CD14-positive monocyte (primary cell): ENCODE data around the gene PRKACG. TPM values are rescaled to one million over a fixed set of nuclear protein-coding genes. Genes with fewer than 3 reads are reported as not detected.
A peak's percentile ranks its signal among the peaks of the same experiment; 100 is the strongest.

Experiments
- DNase-seq, 3 donors: peaks; one replicate each; pipeline ENCODE4 v3.0.0-alpha.2; 2011 to 2022
- H2AFZ ChIP-seq: 2 replicates; pipeline ENCODE4 v1.6.0; 2012; ENCODE audit warnings: mild to moderate bottlenecking, low read depth, low read length, inconsistent platforms; ENCODE audit not compliant: insufficient read depth, poor library complexity, severe bottlenecking
- H3K27ac ChIP-seq, 2 donors: 1 replicate in 1 of 2; 2 replicates in 1 of 2; pipeline ENCODE4 v1.5.1; 2012 to 2013; ENCODE audit warnings: low read length in 2 of 2, control low read depth in 1 of 2, inconsistent platforms in 1 of 2, low read depth in 1 of 2, mild to moderate bottlenecking in 1 of 2
- H3K27me3 ChIP-seq, 2 donors: one replicate each; pipeline versions ENCODE4 v1.6.0 to v1.6.1; 2011 to 2013; ENCODE audit warnings: low read length in 2 of 2; ENCODE audit not compliant: control insufficient read depth in 2 of 2, insufficient read depth in 2 of 2
- H3K36me3 ChIP-seq, 2 donors: replicated peaks in 1 of 2; 1 replicate in 1 of 2; 2 replicates in 1 of 2; pipeline versions ENCODE4 v1.5.1 to v1.6.1; 2012 to 2013; ENCODE audit warnings: low read length in 2 of 2, control low read depth in 1 of 2, inconsistent platforms in 1 of 2, mild to moderate bottlenecking in 1 of 2; ENCODE audit not compliant: insufficient read depth in 2 of 2, control insufficient read depth in 1 of 2
- H3K4me1 ChIP-seq, 2 donors: 1 replicate in 1 of 2; 2 replicates in 1 of 2; pipeline versions ENCODE4 v1.5.1 to v1.6.1; 2012 to 2013; ENCODE audit warnings: low read length in 2 of 2, control low read depth in 1 of 2, inconsistent platforms in 1 of 2, mild to moderate bottlenecking in 1 of 2, moderate library complexity in 1 of 2; ENCODE audit not compliant: insufficient read depth in 2 of 2, control insufficient read depth in 1 of 2
- H3K4me2 ChIP-seq: replicated peaks from 2 replicates; pipeline ENCODE3; 2012; ENCODE audit warnings: low read length, moderate library complexity, mild to moderate bottlenecking; ENCODE audit not compliant: poor library complexity, severe bottlenecking; ENCODE audit errors: extremely low read depth
- H3K4me3 ChIP-seq, 3 experiments: fragments of 200-600 bp in 1 of 3; sonication (generic) in 1 of 3; replicated peaks in 1 of 3; 1 replicate in 2 of 3; 2 replicates in 1 of 3; pipeline ENCODE4 v1.5.1; 2011 to 2013; ENCODE audit warnings: low read length in 3 of 3, mild to moderate bottlenecking in 3 of 3, control low read depth in 2 of 3, low read depth in 2 of 3, inconsistent platforms in 1 of 3, moderate library complexity in 1 of 3
- H3K79me2 ChIP-seq: 2 replicates; pipeline ENCODE4 v1.6.0; 2012; ENCODE audit warnings: mild to moderate bottlenecking, control low read depth, inconsistent platforms, low read length, moderate library complexity; ENCODE audit not compliant: insufficient read depth
- H3K9ac ChIP-seq: 2 replicates; pipeline ENCODE4 v1.6.0; 2017; ENCODE audit warnings: low read length, mild to moderate bottlenecking; ENCODE audit not compliant: insufficient read depth, poor library complexity, severe bottlenecking
- H3K9me3 ChIP-seq, 2 donors: replicated peaks in 1 of 2; 1 replicate in 1 of 2; 2 replicates in 1 of 2; pipeline versions ENCODE4 v1.5.1 to v1.6.1; 2012 to 2013; ENCODE audit warnings: low read length in 2 of 2, control low read depth in 1 of 2; ENCODE audit not compliant: control insufficient read depth in 1 of 2, insufficient read depth in 1 of 2
- H4K20me1 ChIP-seq: 2 replicates; pipeline ENCODE4 v1.6.0; 2012; ENCODE audit warnings: mild to moderate bottlenecking, low read length, control low read depth, moderate library complexity; ENCODE audit not compliant: insufficient read depth
- H3K27ac Mint-ChIP-seq, 7 donors: one replicate each; pipeline ENCODE4 v1.8.0; 2020; ENCODE audit warnings: mild to moderate bottlenecking in 7 of 7, mixed read lengths in 7 of 7, moderate library complexity in 6 of 7, inconsistent platforms in 2 of 7
- H3K27me3 Mint-ChIP-seq, 3 donors: one replicate each; pipeline ENCODE4 v1.8.0; 2021 to 2022; ENCODE audit warnings: low read depth in 3 of 3, mild to moderate bottlenecking in 3 of 3, mixed read lengths in 3 of 3, moderate library complexity in 3 of 3, inconsistent platforms in 1 of 3
- H3K36me3 Mint-ChIP-seq, 2 donors: one replicate each; pipeline ENCODE4 v1.8.0; 2020; ENCODE audit warnings: mixed read lengths in 2 of 2, inconsistent platforms in 1 of 2, mild to moderate bottlenecking in 1 of 2
- H3K4me1 Mint-ChIP-seq: one replicate; pipeline ENCODE4 v1.8.0; 2020; ENCODE audit warnings: mild to moderate bottlenecking, mixed read lengths
- H3K4me3 Mint-ChIP-seq, 2 donors: one replicate each; pipeline ENCODE4 v1.8.0; 2020; ENCODE audit warnings: mild to moderate bottlenecking in 2 of 2, mixed read lengths in 2 of 2, moderate library complexity in 1 of 2
- H3K9me3 Mint-ChIP-seq, 7 donors: one replicate each; pipeline ENCODE4 v1.8.0; 2020 to 2022; ENCODE audit warnings: mixed read lengths in 7 of 7, mild to moderate bottlenecking in 6 of 7, moderate library complexity in 6 of 7, inconsistent platforms in 2 of 7
- CTCF ChIP-seq: fragments of 200-600 bp; IDR thresholded peaks from one replicate; pipeline ENCODE4 v1.8.0; 2022; ENCODE audit warnings: antibody characterized with exemption, mild to moderate bottlenecking
- WGBS: methylation state at CpG from one replicate; pipeline ENCODE4 v1.1.5; 2013; ENCODE audit warnings: missing lambda C conversion rate; ENCODE audit not compliant: insufficient coverage; 5-methylcytosine and 5-hydroxymethylcytosine counted together
- intact Hi-C, 2 donors: fragments of 100-400 bp; cut with micrococcal nuclease; formaldehyde crosslinking; loops; one replicate each; pipeline versions ENCODE4 v1.15.0 to v1.15.1; 2023
- polyA plus RNA-seq, 3 donors: library from polyadenylated mRNA; depleted of rRNA in 1 of 3; unstranded in 2 of 3; stranded (reverse) in 1 of 3; fragments of 300-500 nt in 2 of 3; fragments of >200 nt in 1 of 3; fragmentation: Illumina TruSeq in 2 of 3; gene quantifications; 1 replicate in 2 of 3; 2 replicates in 1 of 3; pipeline ENCODE4 v1.2.3, GENCODE V29; 2012 to 2021

PRKACG gene
- polyA plus RNA-seq, 3 donors, result not detected

- no peaks in the 10 kb centered on the region for H3K36me3 ChIP-seq
- Mint-ChIP-seq H3K27ac (no peak overlapping the region), H3K4me3 (no peak overlapping the region), H3K9me3 (no peaks in the 10 kb centered on the region), H3K36me3 (peaks cover 0 to 4% of the 10 kb centered on the region in 2 donors), H3K4me1 (peaks cover 53% of the 10 kb centered on the region), H3K27me3 (no peaks in the 10 kb centered on the region)
- H2AFZ ChIP-seq, result no peak overlapping the region
- TF ChIP-seq CTCF, result no peak
- no peaks in the 10 kb centered on the region for H3K79me2 ChIP-seq
- intact Hi-C loops, result no loop called here
- H4K20me1 ChIP-seq, result no peaks in the 10 kb centered on the region
- H3K4me1 ChIP-seq, result peaks cover 32 to 33% of the 10 kb centered on the region in 2 donors
- H3K4me3 ChIP-seq, result no peak overlapping the region
- DNase-seq, result no peak
- no peaks in the 10 kb centered on the region for H3K27me3 ChIP-seq
- H3K9me3 ChIP-seq, result no peaks in the 10 kb centered on the region
- no peak overlapping the region for H3K9ac ChIP-seq
- no peak overlapping the region for H3K27ac ChIP-seq
- no peak overlapping the region for H3K4me2 ChIP-seq
- WGBS, result 68% methylated on average over 2 of the region's 3 CpGs
These were observed 30.1 kb downstream of the PRKACG start for GRCh38 chr9:68983522-68984424.

GRCh38 chr9:68983008-68983411 is 30.9 kb downstream of the PRKACG start:
- TF ChIP-seq CTCF, result no peak
- no peaks in the 10 kb centered on the region for H3K27me3 ChIP-seq
- no peaks in the 10 kb centered on the region for H3K36me3 ChIP-seq
- H3K27ac Mint-ChIP-seq, result peak overlapping the region in 1 of 7 donors; percentile 35
- no peak overlapping the region for H2AFZ ChIP-seq
- peaks cover 61% of the 10 kb centered on the region for H3K4me1 Mint-ChIP-seq
- H3K9me3 ChIP-seq, result no peaks in the 10 kb centered on the region
- no peaks in the 10 kb centered on the region for H3K79me2 ChIP-seq
- peaks cover 40% of the 10 kb centered on the region in 2 donors for H3K4me1 ChIP-seq
- H3K4me3 ChIP-seq, result no peak overlapping the region
- no peaks in the 10 kb centered on the region for H3K9me3 Mint-ChIP-seq
- no peak overlapping the region for H3K4me3 Mint-ChIP-seq
- peaks cover 0 to 4% of the 10 kb centered on the region in 2 donors for H3K36me3 Mint-ChIP-seq
- H3K27ac ChIP-seq, result no peak overlapping the region
- intact Hi-C loops, result no loop called here
- no peaks in the 10 kb centered on the region for H4K20me1 ChIP-seq
- DNase-seq, result no peak
- H3K9ac ChIP-seq, result no peak overlapping the region
- H3K4me2 ChIP-seq, result no peak overlapping the region
- H3K27me3 Mint-ChIP-seq, result no peaks in the 10 kb centered on the region
